NT2/D1 (cell line): ENCODE data around the gene RETREG3.

Experiments used
- SUZ12 ChIP-seq: IDR thresholded peaks from 2 replicates; pipeline ENCODE4 v1.6.1; 2011; ENCODE audit not compliant: insufficient read length, insufficient read depth; ENCODE audit errors: extremely low read depth
- YY1 ChIP-seq: IDR thresholded peaks from 2 replicates; pipeline ENCODE4 v1.6.1; 2011; ENCODE audit not compliant: insufficient read length, insufficient read depth
- ZNF274 ChIP-seq: IDR thresholded peaks from 2 replicates; pipeline ENCODE4 v1.6.1; 2011; ENCODE audit warnings: mild to moderate bottlenecking, low read depth, low read length

DNA sequence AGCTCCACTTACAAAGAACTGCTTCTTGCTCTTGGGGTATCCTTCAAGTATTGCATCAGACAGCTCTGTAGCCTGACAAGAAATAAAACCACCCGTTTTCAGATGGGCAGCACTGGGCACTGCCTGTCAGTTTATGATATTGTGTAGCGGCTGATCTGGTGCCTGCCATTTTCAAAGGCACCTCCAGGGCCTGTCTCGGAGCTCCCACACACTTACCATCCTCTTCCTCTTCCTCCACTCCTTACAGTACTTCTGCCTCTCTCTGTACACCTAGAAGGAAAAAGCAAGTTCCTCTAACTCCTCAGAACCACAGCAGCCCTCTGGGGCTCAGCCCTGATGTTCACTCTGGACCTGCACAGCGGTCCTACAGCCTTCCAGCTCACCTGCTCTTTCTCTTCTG is 36.1 kb downstream of the RETREG3 start:
- TF ChIP-seq YY1 (no peak), ZNF274 (no peak), SUZ12 (no peak)
